Ramos (cell line): ENCODE results near the gene ACTR1B.
"Not testable (repeated sequence)": the region's sequence is repeated elsewhere in the genome, so short reads cannot be mapped to it uniquely, and the experiment has no call there.

Experiments
- in situ Hi-C: fragments of 300-500 bp; cut with MboI; formaldehyde crosslinking; loops from one replicate; pipeline ENCODE4 v1.14.3; 2022; ENCODE audit warnings: low sequenced_read_pairs; ENCODE audit not compliant: unreplicated experiment

ACTR1B gene

GRCh38 chr2:97695744-97696143 is 31.9 kb upstream of the ACTR1B start:
- in situ Hi-C loops, result loop anchor here (10.0 kb wide), 1 partner anchor 101 kb away; no protein-coding TSS in a partner anchor

GRCh38 chr2:97693476-97693875 is 29.6 kb upstream of the ACTR1B start:
- in situ Hi-C loops, result loop anchor here (10.0 kb wide), 1 partner anchor 99 kb away; no protein-coding TSS in a partner anchor

GRCh38 chr2:97691166-97691565 is 27.3 kb upstream of the ACTR1B start:
- in situ Hi-C loops, result loop anchor here (10.0 kb wide), 1 partner anchor 96 kb away; no protein-coding TSS in a partner anchor

- in situ Hi-C loops, result no loop called here
These were observed 24.4 kb upstream of the ACTR1B start for GRCh38 chr2:97688062-97688827.

- in situ Hi-C loops, result not testable (repeated sequence)
These were observed 23.4 kb upstream of the ACTR1B start for GRCh38 chr2:97687235-97687634.

GRCh38 chr2:97678298-97678697 is 14.5 kb upstream of the ACTR1B start:
- in situ Hi-C loops, result no loop called here

GRCh38 chr2:97677480-97677879 is 13.6 kb upstream of the ACTR1B start:
- in situ Hi-C loops, result no loop called here

- in situ Hi-C loops, result no loop called here
These were observed 12.8 kb upstream of the ACTR1B start for GRCh38 chr2:97676620-97677019.

GRCh38 chr2:97675430-97676113 is 11.7 kb upstream of the ACTR1B start:
- in situ Hi-C loops, result no loop called here

GRCh38 chr2:97673915-97674283 is 10.1 kb upstream of the ACTR1B start:
- in situ Hi-C loops, result loop anchor here (25.0 kb wide), 1 partner anchor 1612 kb away; no protein-coding TSS in a partner anchor

GRCh38 chr2:97673182-97673914 is 9.5 kb upstream of the ACTR1B start:
- in situ Hi-C loops, result loop anchor here (25.0 kb wide), 1 partner anchor 1611 kb away; no protein-coding TSS in a partner anchor

GRCh38 chr2:97672606-97673140 is 8.8 kb upstream of the ACTR1B start:
- in situ Hi-C loops, result loop anchor here (25.0 kb wide), 1 partner anchor 1610 kb away; no protein-coding TSS in a partner anchor

- in situ Hi-C loops, result loop anchor here (25.0 kb wide), 1 partner anchor 1609 kb away; no protein-coding TSS in a partner anchor
These were observed 7.7 kb upstream of the ACTR1B start for GRCh38 chr2:97671526-97671925.

GRCh38 chr2:97670471-97670870 is 6.6 kb upstream of the ACTR1B start:
- in situ Hi-C loops, result loop anchor here (25.0 kb wide), 1 partner anchor 1608 kb away; no protein-coding TSS in a partner anchor

- in situ Hi-C loops, result loop anchor here (25.0 kb wide), 1 partner anchor 1607 kb away; no protein-coding TSS in a partner anchor
These were observed 5.6 kb upstream of the ACTR1B start, which contains the start of gene C2orf92 for GRCh38 chr2:97669448-97669847. TSS of gene C2orf92 (plus strand) at chr2:97669713. CDS start at chr2:97669789, 76 bp downstream.

- in situ Hi-C loops, result loop anchor here (25.0 kb wide), 1 partner anchor 1602 kb away; no protein-coding TSS in a partner anchor
These were observed 759 bp upstream of the ACTR1B start for GRCh38 chr2:97664636-97664970.

GRCh38 chr2:97663626-97663961 is 250 bp downstream of the ACTR1B start:
- in situ Hi-C loops, result loop anchor here (25.0 kb wide), 1 partner anchor 1601 kb away; no protein-coding TSS in a partner anchor

GRCh38 chr2:97662895-97663625 is 784 bp downstream of the ACTR1B start:
- in situ Hi-C loops, result loop anchor here (25.0 kb wide), 1 partner anchor 1601 kb away; no protein-coding TSS in a partner anchor

- in situ Hi-C loops, result loop anchor here (25.0 kb wide), 1 partner anchor 1600 kb away; no protein-coding TSS in a partner anchor
These were observed 1.4 kb downstream of the ACTR1B start for GRCh38 chr2:97662386-97662894.
